ENCODE measurements around the gene DCTN1.

Gene DCTN1

GRCh38 chr2:74417763-74418162 lies 37.7 kb upstream of the DCTN1 start:
- no peaks in the 10 kb centered on the region for H3K36me3 ChIP-seq (ENCODE audit: insufficient read depth)
- no peak overlapping the region for H3K9ac ChIP-seq
- H4K20me1 ChIP-seq (ENCODE audit: insufficient read depth), result no peaks in the 10 kb centered on the region
- no peak overlapping the region for H2AFZ ChIP-seq (ENCODE audit: low read depth)
- no peaks in the 10 kb centered on the region for H3K79me2 ChIP-seq (ENCODE audit: insufficient read depth, low read depth)
- no peak overlapping the region for H3K4me3 ChIP-seq (IDR thresholded peaks at IDR 0.05; ENCODE audit: insufficient read depth, low read depth, low read length)
- no peaks in the 10 kb centered on the region for H3K27me3 ChIP-seq (ENCODE audit: insufficient read depth, low read depth)
- no peak overlapping the region for H3K27ac ChIP-seq
- TF ChIP-seq, protein P1, sequence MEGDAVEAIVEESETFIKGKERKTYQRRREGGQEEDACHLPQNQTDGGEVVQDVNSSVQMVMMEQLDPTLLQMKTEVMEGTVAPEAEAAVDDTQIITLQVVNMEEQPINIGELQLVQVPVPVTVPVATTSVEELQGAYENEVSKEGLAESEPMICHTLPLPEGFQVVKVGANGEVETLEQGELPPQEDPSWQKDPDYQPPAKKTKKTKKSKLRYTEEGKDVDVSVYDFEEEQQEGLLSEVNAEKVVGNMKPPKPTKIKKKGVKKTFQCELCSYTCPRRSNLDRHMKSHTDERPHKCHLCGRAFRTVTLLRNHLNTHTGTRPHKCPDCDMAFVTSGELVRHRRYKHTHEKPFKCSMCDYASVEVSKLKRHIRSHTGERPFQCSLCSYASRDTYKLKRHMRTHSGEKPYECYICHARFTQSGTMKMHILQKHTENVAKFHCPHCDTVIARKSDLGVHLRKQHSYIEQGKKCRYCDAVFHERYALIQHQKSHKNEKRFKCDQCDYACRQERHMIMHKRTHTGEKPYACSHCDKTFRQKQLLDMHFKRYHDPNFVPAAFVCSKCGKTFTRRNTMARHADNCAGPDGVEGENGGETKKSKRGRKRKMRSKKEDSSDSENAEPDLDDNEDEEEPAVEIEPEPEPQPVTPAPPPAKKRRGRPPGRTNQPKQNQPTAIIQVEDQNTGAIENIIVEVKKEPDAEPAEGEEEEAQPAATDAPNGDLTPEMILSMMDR (conservative IDR thresholded peaks at IDR 0.05; ENCODE audit: low read depth, low read length), result no peak
- H3K4me2 ChIP-seq, result no peak overlapping the region
- H3K4me1 ChIP-seq (ENCODE audit: low read depth, poor library complexity, severe bottlenecking), result peaks cover 14% of the 10 kb centered on the region

GRCh38 chr2:74417197-74417596 lies 37.1 kb upstream of the DCTN1 start:
- Histone ChIP-seq H3K27ac (no peak overlapping the region), H3K36me3 (ENCODE audit: insufficient read depth) (no peaks in the 10 kb centered on the region), H2AFZ (ENCODE audit: low read depth) (no peak overlapping the region), H3K9ac (no peak overlapping the region), H4K20me1 (ENCODE audit: insufficient read depth) (no peaks in the 10 kb centered on the region), H3K4me1 (ENCODE audit: low read depth, poor library complexity, severe bottlenecking) (peaks cover 11% of the 10 kb centered on the region), H3K4me2 (no peak overlapping the region), H3K27me3 (ENCODE audit: insufficient read depth, low read depth) (no peaks in the 10 kb centered on the region), H3K4me3 (IDR thresholded peaks at IDR 0.05; ENCODE audit: insufficient read depth, low read depth, low read length) (no peak overlapping the region), H3K79me2 (ENCODE audit: insufficient read depth, low read depth) (no peaks in the 10 kb centered on the region)
- TF ChIP-seq, protein P1 (conservative IDR thresholded peaks at IDR 0.05; ENCODE audit: low read depth, low read length), result no peak

- H3K79me2 ChIP-seq (ENCODE audit: insufficient read depth, low read depth), result no peaks in the 10 kb centered on the region
These were observed 36.7 kb upstream of the DCTN1 start for GRCh38 chr2:74416778-74417177.

GRCh38 chr2:74415762-74416395 lies 35.8 kb upstream of the DCTN1 start:
- no peaks in the 10 kb centered on the region for H3K27me3 ChIP-seq (ENCODE audit: insufficient read depth, low read depth)
- H3K79me2 ChIP-seq (ENCODE audit: insufficient read depth, low read depth), result no peaks in the 10 kb centered on the region
- no peaks in the 10 kb centered on the region for H3K36me3 ChIP-seq (ENCODE audit: insufficient read depth)
- H3K4me2 ChIP-seq, result no peak overlapping the region
- H3K4me3 ChIP-seq (IDR thresholded peaks at IDR 0.05; ENCODE audit: insufficient read depth, low read depth, low read length), result no peak overlapping the region
- H3K4me1 ChIP-seq (ENCODE audit: low read depth, poor library complexity, severe bottlenecking), result peaks cover 7% of the 10 kb centered on the region
- no peak overlapping the region for H3K27ac ChIP-seq
- TF ChIP-seq, protein P1 (conservative IDR thresholded peaks at IDR 0.05; ENCODE audit: low read depth, low read length), result no peak
- H4K20me1 ChIP-seq (ENCODE audit: insufficient read depth), result no peaks in the 10 kb centered on the region
- H2AFZ ChIP-seq (ENCODE audit: low read depth), result no peak overlapping the region
- no peak overlapping the region for H3K9ac ChIP-seq

More at GRCh38 chr2:74416778-74417177, 36.7 kb upstream of the DCTN1 start:
- Histone ChIP-seq H3K4me1 (ENCODE audit: low read depth, poor library complexity, severe bottlenecking) (peaks cover 8% of the 10 kb centered on the region), H3K36me3 (ENCODE audit: insufficient read depth) (no peaks in the 10 kb centered on the region), H3K27me3 (ENCODE audit: insufficient read depth, low read depth) (no peaks in the 10 kb centered on the region), H3K4me2 (no peak overlapping the region), H2AFZ (ENCODE audit: low read depth) (no peak overlapping the region), H3K4me3 (IDR thresholded peaks at IDR 0.05; ENCODE audit: insufficient read depth, low read depth, low read length) (no peak overlapping the region), H3K9ac (no peak overlapping the region), H4K20me1 (ENCODE audit: insufficient read depth) (no peaks in the 10 kb centered on the region), H3K27ac (no peak overlapping the region)
- TF ChIP-seq, protein P1 (conservative IDR thresholded peaks at IDR 0.05; ENCODE audit: low read depth, low read length), result peak; percentile 13; the same call in 1 of the 2 replicates
